Erythroblast (primary cell): ENCODE data around the gene PRELP.

ENCODE experiments used
- GATA1 ChIP-seq: IDR thresholded peaks from 2 replicates; pipeline ENCODE4 v1.6.1; 2011; ENCODE audit warnings: low read depth, mild to moderate bottlenecking, control low read depth, low read length, moderate library complexity
- POLR2A ChIP-seq: IDR thresholded peaks from 2 replicates; pipeline ENCODE4 v1.6.1; 2011; ENCODE audit warnings: mild to moderate bottlenecking, low read length

- TF ChIP-seq POLR2A (no peak), GATA1 (no peak)
These were observed 30.1 kb downstream of the PRELP start for GRCh38 chr1:203505526-203506204.
